ENCODE data around the gene FAM25A.

Gene FAM25A

GRCh38 chr10:87060280-87060928 is 40.3 kb downstream of the FAM25A start:
- DNase-seq (ENCODE audit: low read depth in 2 of 2): no peak

GRCh38 chr10:87064651-87065050 is 44.6 kb downstream of the FAM25A start:
- DNase-seq (ENCODE audit: low read depth in 2 of 2): no peak

- no peak for DNase-seq (ENCODE audit: low read depth in 2 of 2)
Measured at GRCh38 chr10:87066178-87066577, 46.1 kb downstream of the FAM25A start.

GRCh38 chr10:87066865-87067264 is 46.8 kb downstream of the FAM25A start:
- DNase-seq (ENCODE audit: low read depth in 2 of 2): no peak

GRCh38 chr10:87068281-87068680 is 48.2 kb downstream of the FAM25A start:
- no peak for DNase-seq (ENCODE audit: low read depth in 2 of 2)

- DNase-seq (ENCODE audit: low read depth in 2 of 2): no peak
Measured at GRCh38 chr10:87072449-87072848, 52.4 kb downstream of the FAM25A start.

All from stimulated activated CD8-positive, alpha-beta memory T cell treated with anti-CD3 and anti-CD28 coated beads, Interleukin-15, amount 100 ng/mL, for 4 hours (primary cell).